H1 (cell line): ENCODE results near the gene PRR27. TPM values are rescaled to one million over a fixed set of nuclear protein-coding genes. Genes with fewer than 3 reads are reported as not detected.

Experiments
- CTCF ChIA-PET: fragments of 300-600 bp; sonication (Branson Sonifier 250); formaldehyde crosslinking; loops from one replicate; lab custom pipeline; 2021; ENCODE audit not compliant: partially characterized antibody; lab: Charles Lee
- POLR2A ChIA-PET: fragments of 300-600 bp; sonication (Branson Sonifier 250); formaldehyde crosslinking; loops from one replicate; lab custom pipeline; 2021; ENCODE audit warnings: inconsistent platforms; ENCODE audit not compliant: partially characterized antibody; lab: Charles Lee
- DNase-seq, 2 experiments: peaks; one replicate each; pipeline versions ENCODE4 v3.0.0 to v3.0.0-alpha.2; 2010 to 2022; ENCODE audit warnings: low spot score in 2 of 2, low read depth in 1 of 2, mixed read lengths in 1 of 2
- FAIRE-seq: peaks from 2 replicates; lab custom pipeline; 2011; peaks lifted over from hg19 to GRCh38; lab: Jason Lieb, UNC
- H2AFZ ChIP-seq: 2 replicates; pipeline ENCODE4 v1.8.1; 2012; ENCODE audit warnings: low read length, inconsistent platforms
- H2AK5ac ChIP-seq: 2 replicates; pipeline ENCODE4 v1.6.1; 2013; ENCODE audit warnings: low read depth, low read length
- H2BK120ac ChIP-seq: replicated peaks from 2 replicates; pipeline ENCODE3; 2013; ENCODE audit warnings: low read depth, low read length, inconsistent platforms
- H2BK12ac ChIP-seq: 2 replicates; pipeline ENCODE4 v1.6.1; 2013; ENCODE audit warnings: low read depth, low read length
- H2BK15ac ChIP-seq: 2 replicates; pipeline ENCODE4 v1.6.1; 2013; ENCODE audit warnings: low read length
- H2BK20ac ChIP-seq: 2 replicates; pipeline ENCODE4 v1.6.1; 2013; ENCODE audit warnings: low read length
- H2BK5ac ChIP-seq: 2 replicates; pipeline ENCODE4 v1.6.1; 2013; ENCODE audit warnings: low read depth, low read length
- H3K14ac ChIP-seq: 2 replicates; pipeline ENCODE4 v1.6.1; 2013; ENCODE audit warnings: inconsistent platforms; ENCODE audit not compliant: insufficient read length
- H3K18ac ChIP-seq: 2 replicates; pipeline ENCODE4 v1.6.1; 2013; ENCODE audit warnings: low read length; ENCODE audit errors: extremely low read depth
- H3K23ac ChIP-seq: 2 replicates; pipeline ENCODE4 v1.6.1; 2013; ENCODE audit warnings: inconsistent platforms; ENCODE audit not compliant: insufficient read length
- H3K23me2 ChIP-seq: 2 replicates; pipeline ENCODE4 v1.6.1; 2013; ENCODE audit warnings: low read depth, low read length
- H3K27ac ChIP-seq: 2 replicates; pipeline ENCODE4 v1.6.1; 2011; ENCODE audit warnings: low read depth, low read length, inconsistent platforms
- H3K27me3 ChIP-seq, 4 experiments: replicated peaks in 1 of 4; 1 replicate in 1 of 4; 2 replicates in 3 of 4; pipeline versions ENCODE4 v1.6.1 to v1.8.1; 2011 to 2013; ENCODE audit warnings: low read length in 3 of 4, mild to moderate bottlenecking in 3 of 4, inconsistent platforms in 2 of 4, mixed read lengths in 2 of 4, moderate library complexity in 1 of 4; ENCODE audit not compliant: control insufficient read depth in 3 of 4, insufficient read depth in 3 of 4; ENCODE audit errors: extremely low read depth in 1 of 4
- H3K36me3 ChIP-seq, 4 experiments: 2 replicates each; pipeline versions ENCODE4 v1.6.1 to v1.8.1; 2011 to 2013; ENCODE audit warnings: mild to moderate bottlenecking in 4 of 4, low read length in 3 of 4, moderate library complexity in 2 of 4, control low read depth in 1 of 4, inconsistent platforms in 1 of 4; ENCODE audit not compliant: insufficient read depth in 4 of 4, control insufficient read depth in 2 of 4
- H3K4ac ChIP-seq: replicated peaks from 2 replicates; pipeline ENCODE3; 2013; ENCODE audit warnings: low read length, low read depth, mixed read lengths, inconsistent platforms; ENCODE audit not compliant: insufficient read length
- H3K4me1 ChIP-seq, 4 experiments: replicated peaks in 1 of 4; 1 replicate in 1 of 4; 2 replicates in 3 of 4; pipeline versions ENCODE4 v1.6.1 to v1.8.1; 2011 to 2013; ENCODE audit warnings: low read length in 3 of 4, inconsistent platforms in 2 of 4, mixed read lengths in 1 of 4; ENCODE audit not compliant: insufficient read depth in 4 of 4, control insufficient read depth in 3 of 4
- H3K4me2 ChIP-seq, 2 experiments: 2 replicates each; pipeline versions ENCODE4 v1.6.1 to v1.8.1; 2011 to 2013; ENCODE audit warnings: low read depth in 2 of 2, low read length in 2 of 2, control low read depth in 1 of 2, inconsistent platforms in 1 of 2, mild to moderate bottlenecking in 1 of 2; ENCODE audit not compliant: insufficient read depth in 1 of 2
- H3K4me3 ChIP-seq, 4 experiments: fragments of 200-600, 300-600 bp in 1 of 4; sonication (generic), shearing (Covaris generic), sonication (Bioruptor Twin) in 1 of 4; 2 replicates each; pipeline versions ENCODE4 v1.5.1 to v1.8.1; 2011 to 2016; ENCODE audit warnings: low read length in 4 of 4, low read depth in 3 of 4, control low read depth in 2 of 4, inconsistent platforms in 2 of 4, mild to moderate bottlenecking in 2 of 4, mixed read lengths in 1 of 4, moderate library complexity in 1 of 4; ENCODE audit not compliant: insufficient read depth in 2 of 4; ENCODE audit errors: extremely low read depth in 1 of 4
- H3K56ac ChIP-seq: replicated peaks from 2 replicates; pipeline ENCODE3; 2013; ENCODE audit warnings: low read depth, mild to moderate bottlenecking, mixed read lengths, low read length, inconsistent platforms; ENCODE audit not compliant: insufficient read length
- H3K79me1 ChIP-seq: 2 replicates; pipeline ENCODE4 v1.6.1; 2013; ENCODE audit warnings: low read depth, low read length, control low read depth
- H3K79me2 ChIP-seq, 2 experiments: 2 replicates each; pipeline versions ENCODE4 v1.6.1 to v1.8.1; 2012 to 2013; ENCODE audit warnings: low read length in 2 of 2, mild to moderate bottlenecking in 2 of 2, inconsistent platforms in 1 of 2; ENCODE audit not compliant: insufficient read depth in 2 of 2, control insufficient read depth in 1 of 2
- H3K9ac ChIP-seq, 4 experiments: replicated peaks in 1 of 4; 1 replicate in 1 of 4; 2 replicates in 3 of 4; pipeline versions ENCODE4 v1.6.1 to v1.8.1; 2011 to 2013; ENCODE audit warnings: low read depth in 3 of 4, low read length in 3 of 4, control low read depth in 2 of 4, mild to moderate bottlenecking in 2 of 4, moderate library complexity in 2 of 4, inconsistent platforms in 1 of 4; ENCODE audit errors: extremely low read depth in 1 of 4
- H3K9me3 ChIP-seq, 2 experiments: 2 replicates each; pipeline versions ENCODE4 v1.6.1 to v1.8.1; 2012 to 2013; ENCODE audit warnings: mild to moderate bottlenecking in 2 of 2, moderate library complexity in 2 of 2, control low read depth in 1 of 2, inconsistent platforms in 1 of 2, low read depth in 1 of 2, low read length in 1 of 2, mixed read lengths in 1 of 2; ENCODE audit not compliant: insufficient read depth in 2 of 2
- H4K20me1 ChIP-seq, 2 experiments: replicated peaks in 1 of 2; 2 replicates each; pipeline versions ENCODE3 to v1.8.1; 2011 to 2013; ENCODE audit warnings: inconsistent platforms in 2 of 2, low read length in 2 of 2, mild to moderate bottlenecking in 1 of 2; ENCODE audit not compliant: insufficient read depth in 2 of 2, control insufficient read depth in 1 of 2
- H4K5ac ChIP-seq: 2 replicates; pipeline ENCODE4 v1.6.1; 2013; ENCODE audit warnings: low read length, low read depth, mixed read lengths, inconsistent platforms; ENCODE audit not compliant: insufficient read length
- H4K8ac ChIP-seq: 2 replicates; pipeline ENCODE4 v1.8.0; 2013; ENCODE audit warnings: mild to moderate bottlenecking, moderate library complexity, low read length, inconsistent platforms; ENCODE audit not compliant: insufficient read depth; ENCODE audit errors: extremely low read depth
- H4K91ac ChIP-seq: replicated peaks from 2 replicates; pipeline ENCODE3; 2013; ENCODE audit warnings: low read length, mixed read lengths, inconsistent platforms; ENCODE audit not compliant: insufficient read length
- BACH1 ChIP-seq: IDR thresholded peaks from 2 replicates; pipeline ENCODE4 v1.6.1; 2012; ENCODE audit warnings: low read length, improper control_type of control experiment
- FOSL1 ChIP-seq: IDR thresholded peaks from 2 replicates; pipeline ENCODE4 v1.6.1; 2011; ENCODE audit warnings: mild to moderate bottlenecking, low read depth, low read length, moderate library complexity; ENCODE audit not compliant: insufficient read depth
- RAD21 ChIP-seq, 2 experiments: IDR thresholded peaks in 1 of 2; conservative IDR thresholded peaks in 1 of 2; 2 replicates each; pipeline ENCODE4 v1.6.1; 2011; ENCODE audit warnings: low read depth in 2 of 2, low read length in 2 of 2, improper control_type of control experiment in 1 of 2, inconsistent platforms in 1 of 2, mild to moderate bottlenecking in 1 of 2, moderate library complexity in 1 of 2
- RBBP5 ChIP-seq: IDR thresholded peaks from 2 replicates; pipeline ENCODE4 v1.7.1; 2012; ENCODE audit warnings: low read depth, mild to moderate bottlenecking, inconsistent platforms, low read length, moderate library complexity, borderline replicate concordance
- SAP30 ChIP-seq: fragments of 300-600 bp; sonication (generic); IDR thresholded peaks from 2 replicates; pipeline ENCODE4 v1.7.1; 2012; ENCODE audit warnings: low read length, moderate library complexity, mild to moderate bottlenecking, inconsistent platforms; ENCODE audit not compliant: insufficient read depth, insufficient replicate concordance
- SIN3A ChIP-seq, 2 experiments: IDR thresholded peaks in 1 of 2; conservative IDR thresholded peaks in 1 of 2; 2 replicates each; pipeline ENCODE4 v1.6.1; 2011 to 2012; ENCODE audit warnings: low read length in 2 of 2, improper control_type of control experiment in 1 of 2, low read depth in 1 of 2, mild to moderate bottlenecking in 1 of 2
- SP1 ChIP-seq: IDR thresholded peaks from 2 replicates; pipeline ENCODE4 v1.6.1; 2011; ENCODE audit warnings: low read depth, low read length
- SP2 ChIP-seq: IDR thresholded peaks from 2 replicates; pipeline ENCODE4 v1.6.1; 2012; ENCODE audit warnings: mild to moderate bottlenecking, low read length, inconsistent platforms
- SUZ12 ChIP-seq: fragments of 200-600 bp; sonication (generic); IDR thresholded peaks from 2 replicates; pipeline ENCODE4 v1.6.1; 2012; ENCODE audit warnings: mild to moderate bottlenecking, inconsistent platforms, low read length, moderate library complexity, mixed read lengths
- ZNF274 ChIP-seq: IDR thresholded peaks from 2 replicates; pipeline ENCODE4 v1.7.0; 2012; ENCODE audit warnings: low read length, borderline replicate concordance; ENCODE audit errors: extremely low read depth
- WGBS, 2 experiments: shearing (Covaris generic) in 1 of 2; methylation state at CpG; one replicate each; pipeline versions ENCODE4 v1.1.6 to v1.1.7; 2013 to 2015; ENCODE audit warnings: low lambda C conversion rate in 2 of 2, mixed read lengths in 2 of 2, inconsistent platforms in 1 of 2, low coverage in 1 of 2, missing lambda C conversion rate in 1 of 2; ENCODE audit not compliant: insufficient replicate concordance in 2 of 2, insufficient coverage in 1 of 2, insufficient read length in 1 of 2; ENCODE audit errors: extremely low coverage in 1 of 2, missing lambda C conversion rate in 1 of 2; 5-methylcytosine and 5-hydroxymethylcytosine counted together
- polyA plus RNA-seq, 7 experiments: library from polyadenylated mRNA; depleted of rRNA in 3 of 7; stranded (reverse) in 5 of 7; unstranded in 2 of 7; fragments of >200 nt in 5 of 7; fragments of 200-250 nt in 2 of 7; gene quantifications; 1 replicate in 5 of 7; 2 replicates in 1 of 7; 4 replicates in 1 of 7; pipeline versions ENCODE4 v1.2.1 to v1.2.3, GENCODE V29; 2011 to 2013; ENCODE audit warnings: missing spikeins in 2 of 7, mixed read lengths in 2 of 7
- total RNA-seq: library from RNA; stranded (reverse); fragmentation: NEBNext Ultra II Directional; extraction: Animal tissue kit (Norgen Biotek cat#: 25700); gene quantifications from 2 replicates; pipeline ENCODE4 v1.2.1, GENCODE V29; 2021

The PRR27 gene
- total and polyA plus RNA-seq, 2 of the 8 experiments (the other 6 are each of a cell fraction or from before 2014, with no cell fraction given), result not detected

- Histone ChIP-seq H2BK20ac (no peak overlapping the region), H3K56ac (no peak overlapping the region), H3K9ac (no peak overlapping the region), H4K91ac (no peak overlapping the region), H2BK120ac (no peak overlapping the region), H2BK12ac (no peak overlapping the region), H3K14ac (no peak overlapping the region), H4K20me1 (no peaks in the 10 kb centered on the region), H3K23me2 (no peaks in the 10 kb centered on the region), H3K9me3 (no peaks in the 10 kb centered on the region), H3K18ac (no peak overlapping the region), H4K5ac (no peak overlapping the region), H2BK15ac (no peak overlapping the region), H3K4ac (no peak overlapping the region)
- CTCF ChIA-PET, result interaction anchor here (0.6 to 2.2 kb wide), 2 partner anchors 9 kb away, joined by 5 to 11 read pairs; no protein-coding TSS in a partner anchor
- POLR2A ChIA-PET, result no interaction called here
- no peak for FAIRE-seq
- no peak for TF ChIP-seq SP1
- TF ChIP-seq FOSL1, result no peak
- TF ChIP-seq BACH1, result no peak
- no peak for TF ChIP-seq RAD21 (IDR thresholded peaks at IDR 0.05 in 1 of 2, conservative IDR thresholded peaks at IDR 0.05 in 1 of 2; ENCODE audit: low read depth in 2 of 2, low read length in 2 of 2)
- no peak for TF ChIP-seq SP2
- no peak for TF ChIP-seq SUZ12
- TF ChIP-seq RBBP5, result no peak
- no peak for TF ChIP-seq ZNF274
- no peak for TF ChIP-seq SIN3A (conservative IDR thresholded peaks at IDR 0.05 in 1 of 2, IDR thresholded peaks at IDR 0.05 in 1 of 2; ENCODE audit: low read depth in 1 of 2, low read length in 2 of 2)
- no peak for TF ChIP-seq SAP30
- TF ChIP-seq, all 59 proteins: peak for 0
- WGBS, 2 experiments, result 95% methylated on average over 2 of the region's 2 CpGs; no CpG with 5 or more reads in 1 of the 2 experiments
- H2AFZ ChIP-seq, result no peak overlapping the region
- H3K27ac ChIP-seq, result no peak overlapping the region
- no peak for DNase-seq
- H3K4me2 ChIP-seq, result no peak overlapping the region
- no peak overlapping the region for H4K8ac ChIP-seq
- no peaks in the 10 kb centered on the region for H3K4me1 ChIP-seq
- no peak overlapping the region for H3K23ac ChIP-seq
- H3K36me3 ChIP-seq, result no peaks in the 10 kb centered on the region
- H3K79me1 ChIP-seq, result no peaks in the 10 kb centered on the region
- H2BK5ac ChIP-seq, result no peak overlapping the region
- H3K27me3 ChIP-seq, result no peaks in the 10 kb centered on the region
- no peak overlapping the region for H3K4me3 ChIP-seq
- H2AK5ac ChIP-seq, result no peak overlapping the region
- H3K79me2 ChIP-seq, result no peaks in the 10 kb centered on the region
Measured at GRCh38 chr4:70192895-70193294, 38.9 kb downstream of the PRR27 start.
